ENCODE data around the gene MTMR2. TPM values are rescaled to one million over a fixed set of nuclear protein-coding genes. Genes with fewer than 3 reads are reported as not detected.

MTMR2 gene
- polyA plus RNA-seq, 1 of the 3 experiments (the other 2 are of a cell fraction), result 8.6 TPM

DNA sequence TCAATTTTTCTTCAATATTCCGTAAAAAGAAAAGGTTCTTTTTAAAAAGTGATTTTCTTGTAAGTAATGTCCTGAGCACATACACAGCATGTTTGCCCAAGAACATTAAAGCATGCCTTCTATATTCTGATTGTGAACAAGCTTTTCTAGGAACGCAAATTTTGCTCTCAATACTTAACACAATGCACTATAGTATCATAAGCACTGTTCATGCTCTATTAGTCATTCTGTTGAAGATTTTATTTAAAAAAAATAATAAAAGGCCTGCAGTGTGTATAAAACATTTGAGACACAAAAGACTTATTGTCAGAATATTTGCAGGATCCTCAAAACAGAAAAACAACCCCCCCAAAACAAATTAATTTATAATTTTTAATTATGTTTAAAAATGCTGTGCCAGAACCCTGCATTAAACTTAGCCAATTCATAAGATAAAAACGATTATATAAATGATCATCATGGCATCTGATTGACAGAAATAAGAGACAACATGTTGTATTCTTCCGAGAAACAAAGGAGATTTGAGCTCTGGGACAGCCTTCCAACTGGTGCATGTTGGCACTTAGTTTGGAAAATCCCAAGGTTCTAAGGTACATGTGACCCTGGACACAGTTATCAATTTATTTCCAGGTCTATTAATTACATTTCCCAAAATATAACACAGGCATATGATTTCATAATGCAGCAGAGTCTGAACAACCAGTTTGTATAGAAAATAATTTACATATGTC is 13.1 kb downstream of the MTMR2 start:
- Histone ChIP-seq H3K9ac (no peak overlapping the region), H3K4me2 (no peak overlapping the region), H3K36me3 (replicated peaks in 1 of 2; ENCODE audit: control insufficient read depth in 1 of 2, insufficient read depth in 2 of 2, low read length in 1 of 2) (peaks cover 7 to 24% of the 10 kb centered on the region in 2 experiments), H3K9me3 (no peaks in the 10 kb centered on the region), H3K79me2 (ENCODE audit: insufficient read depth) (peaks cover 92% of the 10 kb centered on the region), H3K9me2 (no peaks in the 10 kb centered on the region), H3K4me3 (ENCODE audit: low read depth in 2 of 2, low read length in 1 of 2) (no peak overlapping the region), H2AFZ (ENCODE audit: low read depth) (no peak overlapping the region), H4K20me1 (ENCODE audit: insufficient read depth) (no peaks in the 10 kb centered on the region), H3F3A (replicated peaks; ENCODE audit: insufficient read depth) (peaks cover 23% of the 10 kb centered on the region), H3K27ac (ENCODE audit: low read depth in 2 of 2, low read length in 1 of 2) (no peak overlapping the region), H3K27me3 (ENCODE audit: insufficient read depth) (no peaks in the 10 kb centered on the region), H3K4me1 (ENCODE audit: control insufficient read depth in 1 of 2, insufficient read depth in 2 of 2, low read depth in 1 of 2, low read length in 1 of 2) (peaks cover 0 to 15% of the 10 kb centered on the region in 2 experiments; a peak in 2 of 4 replicates)
- no peak for TF ChIP-seq NFIC (IDR thresholded peaks at IDR 0.05; ENCODE audit: borderline replicate concordance)
- no peak for TF ChIP-seq JUND (IDR thresholded peaks at IDR 0.05)
- no peak for TF ChIP-seq NRF1 (IDR thresholded peaks at IDR 0.05; ENCODE audit: low read depth, low read length)
- no peak for TF ChIP-seq TCF12 (IDR thresholded peaks at IDR 0.05)
- no peak for TF ChIP-seq GABPA (IDR thresholded peaks at IDR 0.05; ENCODE audit: low read depth)
- TF ChIP-seq RFX5 (IDR thresholded peaks at IDR 0.05; ENCODE audit: low read length), result no peak
- no peak for TF ChIP-seq RXRA (IDR thresholded peaks at IDR 0.05; ENCODE audit: borderline replicate concordance, low read depth)
- TF ChIP-seq, protein P1, sequence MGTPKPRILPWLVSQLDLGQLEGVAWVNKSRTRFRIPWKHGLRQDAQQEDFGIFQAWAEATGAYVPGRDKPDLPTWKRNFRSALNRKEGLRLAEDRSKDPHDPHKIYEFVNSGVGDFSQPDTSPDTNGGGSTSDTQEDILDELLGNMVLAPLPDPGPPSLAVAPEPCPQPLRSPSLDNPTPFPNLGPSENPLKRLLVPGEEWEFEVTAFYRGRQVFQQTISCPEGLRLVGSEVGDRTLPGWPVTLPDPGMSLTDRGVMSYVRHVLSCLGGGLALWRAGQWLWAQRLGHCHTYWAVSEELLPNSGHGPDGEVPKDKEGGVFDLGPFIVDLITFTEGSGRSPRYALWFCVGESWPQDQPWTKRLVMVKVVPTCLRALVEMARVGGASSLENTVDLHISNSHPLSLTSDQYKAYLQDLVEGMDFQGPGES (IDR thresholded peaks at IDR 0.05; ENCODE audit: low read depth, low read length), result no peak
- TF ChIP-seq FOXM1 (IDR thresholded peaks at IDR 0.05; ENCODE audit: low read depth), result no peak
- TF ChIP-seq, protein P2, sequence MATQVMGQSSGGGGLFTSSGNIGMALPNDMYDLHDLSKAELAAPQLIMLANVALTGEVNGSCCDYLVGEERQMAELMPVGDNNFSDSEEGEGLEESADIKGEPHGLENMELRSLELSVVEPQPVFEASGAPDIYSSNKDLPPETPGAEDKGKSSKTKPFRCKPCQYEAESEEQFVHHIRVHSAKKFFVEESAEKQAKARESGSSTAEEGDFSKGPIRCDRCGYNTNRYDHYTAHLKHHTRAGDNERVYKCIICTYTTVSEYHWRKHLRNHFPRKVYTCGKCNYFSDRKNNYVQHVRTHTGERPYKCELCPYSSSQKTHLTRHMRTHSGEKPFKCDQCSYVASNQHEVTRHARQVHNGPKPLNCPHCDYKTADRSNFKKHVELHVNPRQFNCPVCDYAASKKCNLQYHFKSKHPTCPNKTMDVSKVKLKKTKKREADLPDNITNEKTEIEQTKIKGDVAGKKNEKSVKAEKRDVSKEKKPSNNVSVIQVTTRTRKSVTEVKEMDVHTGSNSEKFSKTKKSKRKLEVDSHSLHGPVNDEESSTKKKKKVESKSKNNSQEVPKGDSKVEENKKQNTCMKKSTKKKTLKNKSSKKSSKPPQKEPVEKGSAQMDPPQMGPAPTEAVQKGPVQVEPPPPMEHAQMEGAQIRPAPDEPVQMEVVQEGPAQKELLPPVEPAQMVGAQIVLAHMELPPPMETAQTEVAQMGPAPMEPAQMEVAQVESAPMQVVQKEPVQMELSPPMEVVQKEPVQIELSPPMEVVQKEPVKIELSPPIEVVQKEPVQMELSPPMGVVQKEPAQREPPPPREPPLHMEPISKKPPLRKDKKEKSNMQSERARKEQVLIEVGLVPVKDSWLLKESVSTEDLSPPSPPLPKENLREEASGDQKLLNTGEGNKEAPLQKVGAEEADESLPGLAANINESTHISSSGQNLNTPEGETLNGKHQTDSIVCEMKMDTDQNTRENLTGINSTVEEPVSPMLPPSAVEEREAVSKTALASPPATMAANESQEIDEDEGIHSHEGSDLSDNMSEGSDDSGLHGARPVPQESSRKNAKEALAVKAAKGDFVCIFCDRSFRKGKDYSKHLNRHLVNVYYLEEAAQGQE (IDR thresholded peaks at IDR 0.05; ENCODE audit: low read depth, low read length), result no peak
- no peak for TF ChIP-seq EZH2phosphoT487 (IDR thresholded peaks at IDR 0.05; ENCODE audit: borderline replicate concordance, low read depth)
- TF ChIP-seq TAF1 (IDR thresholded peaks at IDR 0.05; ENCODE audit: borderline replicate concordance, low read depth, low read length), result no peak
- TF ChIP-seq, protein P3, sequence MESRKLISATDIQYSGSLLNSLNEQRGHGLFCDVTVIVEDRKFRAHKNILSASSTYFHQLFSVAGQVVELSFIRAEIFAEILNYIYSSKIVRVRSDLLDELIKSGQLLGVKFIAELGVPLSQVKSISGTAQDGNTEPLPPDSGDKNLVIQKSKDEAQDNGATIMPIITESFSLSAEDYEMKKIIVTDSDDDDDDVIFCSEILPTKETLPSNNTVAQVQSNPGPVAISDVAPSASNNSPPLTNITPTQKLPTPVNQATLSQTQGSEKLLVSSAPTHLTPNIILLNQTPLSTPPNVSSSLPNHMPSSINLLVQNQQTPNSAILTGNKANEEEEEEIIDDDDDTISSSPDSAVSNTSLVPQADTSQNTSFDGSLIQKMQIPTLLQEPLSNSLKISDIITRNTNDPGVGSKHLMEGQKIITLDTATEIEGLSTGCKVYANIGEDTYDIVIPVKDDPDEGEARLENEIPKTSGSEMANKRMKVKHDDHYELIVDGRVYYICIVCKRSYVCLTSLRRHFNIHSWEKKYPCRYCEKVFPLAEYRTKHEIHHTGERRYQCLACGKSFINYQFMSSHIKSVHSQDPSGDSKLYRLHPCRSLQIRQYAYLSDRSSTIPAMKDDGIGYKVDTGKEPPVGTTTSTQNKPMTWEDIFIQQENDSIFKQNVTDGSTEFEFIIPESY (IDR thresholded peaks at IDR 0.05; ENCODE audit: borderline replicate concordance, low read depth), result no peak
- CTCF ChIA-PET, result interaction anchor here (1.4 kb wide), 1 partner anchor 9 kb away, joined by 3 read pairs; no protein-coding TSS in a partner anchor
- POLR2A ChIA-PET, result no interaction called here
- no peak for DNase-seq
- WGBS (ENCODE audit: low lambda C conversion rate), result 86% methylated on average over 4 of the region's 4 CpGs
